Fibroblast of villous mesenchyme (primary cell): ENCODE measurements around the gene PANK4. TPM values are rescaled to one million over a fixed set of nuclear protein-coding genes. Genes with fewer than 3 reads are reported as not detected.
A peak's percentile ranks its signal among the peaks of the same experiment; 100 is the strongest.
"Not testable (repeated sequence)": the region's sequence is repeated elsewhere in the genome, so short reads cannot be mapped to it uniquely, and the experiment has no call there.

Experiments
- DNase-seq: peaks from one replicate; pipeline ENCODE4 v3.0.0-alpha.2; 2010; ENCODE audit warnings: low read depth
- H3K4me3 ChIP-seq: 2 replicates; pipeline ENCODE4 v1.5.1; 2011; ENCODE audit warnings: low read depth, mild to moderate bottlenecking, low read length
- CTCF ChIP-seq: IDR thresholded peaks from 2 replicates; pipeline ENCODE4 v1.5.1; 2012; ENCODE audit warnings: low read depth, mild to moderate bottlenecking, low read length; ENCODE audit not compliant: insufficient read depth
- total RNA-seq: library from RNA; depleted of rRNA; stranded (reverse); fragments of >200 nt; gene quantifications from 2 replicates; pipeline ENCODE4 v1.2.3, GENCODE V29; 2012

PANK4 gene
- total RNA-seq, 1 donor: 27.6 TPM

GRCh38 chr1:2462819-2463218 lies 63.6 kb downstream of the PANK4 start:
- no peak for DNase-seq
- TF ChIP-seq CTCF: no peak
- H3K4me3 ChIP-seq: no peak overlapping the region

GRCh38 chr1:2460996-2461751 lies 65.2 kb downstream of the PANK4 start:
- H3K4me3 ChIP-seq: no peak overlapping the region
- DNase-seq: no peak

GRCh38 chr1:2460203-2460602 lies 66.2 kb downstream of the PANK4 start:
- no peak for TF ChIP-seq CTCF
- no peak for DNase-seq
- H3K4me3 ChIP-seq: no peak overlapping the region

More at GRCh38 chr1:2460996-2461751, 65.2 kb downstream of the PANK4 start:
- no peak for TF ChIP-seq CTCF

DNA sequence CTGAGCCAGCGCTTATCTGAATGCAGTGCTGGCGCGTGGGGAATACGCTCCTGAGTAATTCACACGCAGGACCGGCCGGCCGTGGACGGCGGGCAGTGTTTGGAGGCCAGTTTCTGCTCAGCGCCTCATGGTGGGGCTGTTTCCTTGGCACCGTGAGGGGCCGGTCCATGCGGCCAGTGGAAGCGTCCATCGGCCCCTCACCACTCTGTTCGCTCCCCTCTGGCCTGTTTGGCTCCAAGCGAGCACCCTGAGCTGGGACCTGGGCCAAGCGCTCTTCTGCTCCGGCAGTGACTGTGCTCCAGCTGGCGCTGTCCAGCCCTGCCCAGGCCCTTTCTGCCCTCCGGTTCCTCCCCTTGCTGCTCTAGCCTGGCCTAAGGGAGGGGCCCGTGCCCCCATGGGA lies 66.6 kb downstream of the PANK4 start:
- DNase-seq: peak; percentile 34
- no peak overlapping the region for H3K4me3 ChIP-seq
- TF ChIP-seq CTCF: peak; percentile 34

- not testable (repeated sequence) for H3K4me3 ChIP-seq, DNase-seq
These were observed 67.2 kb downstream of the PANK4 start for GRCh38 chr1:2459102-2459753.

DNA sequence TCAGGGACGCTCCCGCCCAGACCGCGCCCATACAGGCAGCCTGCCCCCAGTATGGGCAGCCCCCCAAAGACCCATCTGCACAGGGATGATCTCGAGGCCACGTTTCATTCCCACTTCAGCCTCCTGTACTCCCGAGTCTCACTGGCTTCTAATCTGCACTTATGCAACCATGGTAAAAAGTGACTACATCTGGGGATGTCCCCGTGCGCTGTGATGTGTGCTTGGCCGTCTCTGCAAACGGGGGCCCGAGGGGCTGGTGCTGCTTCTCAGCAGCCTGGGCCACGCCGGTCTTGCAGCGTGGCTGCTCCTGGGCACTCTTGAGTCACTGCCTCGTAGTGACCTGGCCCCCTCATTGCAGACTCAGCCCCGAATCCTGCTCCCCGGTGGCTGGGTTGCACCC lies 67.7 kb downstream of the PANK4 start:
- no peak overlapping the region for H3K4me3 ChIP-seq
- no peak for TF ChIP-seq CTCF
- no peak for DNase-seq

Other genes starting within 250 kb of the PANK4 start
- gene MORN1, start 135.0 kb downstream of the PANK4 start, total RNA-seq: 6.1 and 9.5 TPM in 2 replicates
- gene RER1, start 134.8 kb downstream of the PANK4 start, total RNA-seq: 77.6 and 94.1 TPM in 2 replicates
- gene PEX10, start 114.0 kb downstream of the PANK4 start, total RNA-seq: 28.9 and 34.1 TPM in 2 replicates
- under 0.01 TPM in 2 replicates for gene PLCH2, start 50.3 kb downstream of the PANK4 start, total RNA-seq
- under 0.01 TPM in 1 of 2 replicates, not detected in the other for gene HES5, start 3.7 kb upstream of the PANK4 start, total RNA-seq
- 17.7 and 24.5 TPM in 2 replicates for gene TNFRSF14, start 29.8 kb upstream of the PANK4 start, total RNA-seq
- gene PRXL2B, start 60.2 kb upstream of the PANK4 start, total RNA-seq: 13.2 and 15.1 TPM in 2 replicates
- gene MMEL1, start 106.4 kb upstream of the PANK4 start, total RNA-seq: under 0.01 and 0.64 TPM in 2 replicates